Heart left ventricle (tissue), 16 donors: Measurements from ENCODE around the gene CYP4F3. TPM values are rescaled to one million over a fixed set of nuclear protein-coding genes. Genes with fewer than 3 reads are reported as not detected.

ENCODE experiments used
- ATAC-seq, 4 donors: fragments of 200-7000 bp; cut with Tn5 transposase; one replicate each; pipeline ENCODE4 v1.9.1; 2020 to 2022; ENCODE audit warnings: moderate library complexity in 4 of 4, mild to moderate bottlenecking in 3 of 4, moderate number of reproducible peaks in 1 of 4
- DNase-seq, 5 donors: peaks; one replicate each; pipeline ENCODE4 v3.0.0-alpha.2; 2020
- H3K27ac ChIP-seq, 12 donors: fragments of 200-600 bp; sonication (generic) in 4 of 12; one replicate each; pipeline versions ENCODE4 v1.5.0 to v1.8.0; 2016 to 2022; ENCODE audit warnings: mild to moderate bottlenecking in 2 of 12
- H3K27me3 ChIP-seq, 9 donors: fragments of 200-600 bp; sonication (generic) in 2 of 9; one replicate each; pipeline versions ENCODE4 v1.5.1 to v1.8.0; 2016 to 2022; ENCODE audit warnings: mild to moderate bottlenecking in 3 of 9
- H3K36me3 ChIP-seq, 9 donors: fragments of 200-600 bp; sonication (generic) in 2 of 9; one replicate each; pipeline versions ENCODE4 v1.5.0 to v1.8.0; 2018 to 2022; ENCODE audit warnings: mild to moderate bottlenecking in 2 of 9
- H3K4me1 ChIP-seq, 12 donors: fragments of 200-600 bp; sonication (generic) in 4 of 12; one replicate each; pipeline versions ENCODE4 v1.5.0 to v1.8.0; 2016 to 2022; ENCODE audit warnings: mild to moderate bottlenecking in 3 of 12
- H3K4me3 ChIP-seq, 12 donors: fragments of 200-600 bp; sonication (generic) in 4 of 12; one replicate each; pipeline versions ENCODE4 v1.5.0 to v1.8.0; 2017 to 2022; ENCODE audit warnings: mild to moderate bottlenecking in 9 of 12, moderate library complexity in 4 of 12
- H3K9me3 ChIP-seq, 12 donors: fragments of 200-600 bp; sonication (generic) in 4 of 12; one replicate each; pipeline versions ENCODE4 v1.5.0 to v1.8.0; 2016 to 2022; ENCODE audit warnings: mild to moderate bottlenecking in 1 of 12
- POLR2A ChIP-seq, 2 donors: fragments of 450-650 bp; IDR thresholded peaks; one replicate each; pipeline ENCODE4 v1.6.1; 2017; ENCODE audit warnings: antibody characterized with exemption in 2 of 2, mild to moderate bottlenecking in 2 of 2, moderate library complexity in 2 of 2
- whole genome bisulfite sequencing, 4 donors: extraction: QIAGEN DNeasy Blood & Tissue Kit in 2 of 4; methylation state at CpG; one replicate each; pipeline versions ENCODE4 v1.1.5 to v1.1.7; 2013 to 2018; 5-methylcytosine and 5-hydroxymethylcytosine counted together
- intact Hi-C, 10 donors: fragments of 100-400 bp; cut with DNase I; formaldehyde crosslinking; loops; one replicate each; pipeline versions ENCODE4 v1.11.1 to v1.14.2; 2022
- polyA plus RNA-seq, 2 donors: library from polyadenylated mRNA; stranded (reverse); fragments of 200-250 nt; gene quantifications; one replicate each; pipeline ENCODE4 v1.2.3, GENCODE V29; 2013
- total RNA-seq, 9 donors: library from RNA; depleted of rRNA in 2 of 9; stranded (reverse); fragments of >200 nt in 2 of 9; fragmentation: NEBNext Ultra II Directional in 3 of 9; extraction: Animal tissue kit (Norgen Biotek cat#: 25700) in 3 of 9; gene quantifications; one replicate each; pipeline versions ENCODE4 v1.1.0 to v1.2.4, GENCODE V29; 2016 to 2023
- TF ChIP-seq, protein P1 (sequence below), 12 donors: fragments of 200-600 bp; sonication (generic) in 4 of 12; IDR thresholded peaks; one replicate each; pipeline versions ENCODE4 v1.5.0 to v1.8.0; 2018 to 2022; ENCODE audit warnings: antibody characterized with exemption in 12 of 12, mild to moderate bottlenecking in 5 of 12
- donor health status: ischemic (EF 13 %, LVEDD 7.1; RV severe dilation, severe dysfunction).
- donor health status: healthy with polysubstance abuse.
- donor health status: DM: no; HTN: yes; CAD: no.
- donor health status: DM: no; HTN: no; CAD: no.
- donor health status: ischemic (EF 25% LVEDD 6.9; RV normal size, moderate dysfunction).
- donor health status: ischemic (EF 25% LVEDD 5.7; RV mildly dilated, moderate dysfunction).
- donor health status: healthy.
- donor health status: DM: yes; HTN: yes; CAD: no.
- donor health status: ischemic (EF 35%, LVEDD 5.7; RV mildly dilated, moderate dysfunction).
- donor health status: nonischemic (EF 11% LVEDD 7.7; RV severe dilation, severe dysfunction).
- donor health status: DM: yes; HTN: yes; CAD: no.
- donor health status: PGD.
- donor health status: ischemic (EF 29% LVEDD 5.4; RV normal size, mild dysfunction).
- donor health status: nonischemic (EF 23%, LVEDD 6.1; RV moderate dilation, normal function).

Gene CYP4F3
- total and polyA plus RNA-seq, 11 donors = 0.04 to 1.9 (median 0.29) TPM; not detected in 4

- no peaks in the 10 kb centered on the region for H3K36me3 ChIP-seq
- H3K27me3 ChIP-seq = peaks cover 0 to 7% (median 0%) of the 10 kb centered on the region in 9 donors
- no peak overlapping the region for H3K4me3 ChIP-seq
- peaks cover 0 to 2% (median 0%) of the 10 kb centered on the region in 12 donors for H3K4me1 ChIP-seq
- 28 to 54% (median 41%) methylated on average over 4 of the region's 4 CpGs for WGBS, 4 donors
- peaks cover 0 to 2% (median 0%) of the 10 kb centered on the region in 12 donors for H3K9me3 ChIP-seq
- H3K27ac ChIP-seq = no peak overlapping the region
- peak in 1 of 5 donors; percentile 33 for DNase-seq
- intact Hi-C loops = no loop called here
- no peak for ATAC-seq
- TF ChIP-seq POLR2A (IDR thresholded peaks at IDR 0.05) = no peak
- TF ChIP-seq, protein P1, sequence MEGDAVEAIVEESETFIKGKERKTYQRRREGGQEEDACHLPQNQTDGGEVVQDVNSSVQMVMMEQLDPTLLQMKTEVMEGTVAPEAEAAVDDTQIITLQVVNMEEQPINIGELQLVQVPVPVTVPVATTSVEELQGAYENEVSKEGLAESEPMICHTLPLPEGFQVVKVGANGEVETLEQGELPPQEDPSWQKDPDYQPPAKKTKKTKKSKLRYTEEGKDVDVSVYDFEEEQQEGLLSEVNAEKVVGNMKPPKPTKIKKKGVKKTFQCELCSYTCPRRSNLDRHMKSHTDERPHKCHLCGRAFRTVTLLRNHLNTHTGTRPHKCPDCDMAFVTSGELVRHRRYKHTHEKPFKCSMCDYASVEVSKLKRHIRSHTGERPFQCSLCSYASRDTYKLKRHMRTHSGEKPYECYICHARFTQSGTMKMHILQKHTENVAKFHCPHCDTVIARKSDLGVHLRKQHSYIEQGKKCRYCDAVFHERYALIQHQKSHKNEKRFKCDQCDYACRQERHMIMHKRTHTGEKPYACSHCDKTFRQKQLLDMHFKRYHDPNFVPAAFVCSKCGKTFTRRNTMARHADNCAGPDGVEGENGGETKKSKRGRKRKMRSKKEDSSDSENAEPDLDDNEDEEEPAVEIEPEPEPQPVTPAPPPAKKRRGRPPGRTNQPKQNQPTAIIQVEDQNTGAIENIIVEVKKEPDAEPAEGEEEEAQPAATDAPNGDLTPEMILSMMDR (IDR thresholded peaks at IDR 0.05) = no peak
Observed at GRCh38 chr19:15666883-15667282, 26.2 kb downstream of the CYP4F3 start.

DNA sequence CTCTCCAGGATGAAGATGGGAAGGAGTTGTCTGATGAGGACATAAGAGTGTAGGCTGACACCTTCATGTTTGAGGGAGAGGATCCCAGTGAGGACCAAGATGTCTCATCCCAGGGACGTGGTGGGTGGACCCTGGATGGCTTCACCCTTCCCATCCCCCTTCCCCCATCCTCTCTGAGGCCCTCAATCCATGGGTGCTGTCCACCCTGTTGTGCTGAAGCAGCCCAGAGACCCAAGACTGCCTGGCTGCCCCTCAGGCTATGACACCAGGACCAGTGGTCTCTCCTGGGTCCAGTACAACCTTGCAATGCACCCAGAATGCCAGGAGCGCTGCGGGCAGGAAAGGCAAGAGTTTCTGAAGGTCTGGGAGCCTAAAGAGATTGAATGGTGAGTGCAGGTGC lies 28.7 kb downstream of the CYP4F3 start:
- 54 to 74% (median 64%) methylated on average over 3 of the region's 3 CpGs for WGBS, 4 donors
- Histone ChIP-seq H3K27ac (no peak overlapping the region), H3K4me3 (no peak overlapping the region), H3K36me3 (no peaks in the 10 kb centered on the region), H3K9me3 (peaks cover 0 to 2% (median 0%) of the 10 kb centered on the region in 12 donors), H3K4me1 (peaks cover 0 to 18% (median 10%) of the 10 kb centered on the region in 12 donors), H3K27me3 (peaks cover 0 to 5% (median 0%) of the 10 kb centered on the region in 9 donors)
- DNase-seq (no peak), ATAC-seq (no peak)
- no peak for TF ChIP-seq POLR2A (IDR thresholded peaks at IDR 0.05)
- TF ChIP-seq, protein P1 (IDR thresholded peaks at IDR 0.05) = no peak
- intact Hi-C loops = no loop called here

DNA sequence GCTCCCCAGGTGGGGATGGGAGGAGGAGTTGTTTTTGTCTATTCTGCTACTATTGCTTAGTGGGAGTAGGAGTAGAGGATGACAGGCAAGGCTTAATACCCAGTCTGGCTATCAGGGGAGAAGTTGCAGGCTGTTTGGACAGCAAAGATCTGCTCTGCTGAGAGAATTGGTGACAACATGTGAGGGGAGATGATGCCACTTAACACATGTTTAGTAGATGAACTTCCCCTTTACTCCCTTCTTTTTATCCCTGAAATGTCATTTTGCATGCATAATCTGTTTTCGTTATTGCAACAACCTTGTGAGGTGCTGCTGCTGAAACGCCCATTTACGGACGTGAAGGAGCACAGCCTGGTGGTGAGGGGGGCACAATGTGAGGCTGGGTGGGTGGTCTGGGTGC lies 29.2 kb downstream of the CYP4F3 start:
- ATAC-seq (no peak), DNase-seq (no peak)
- Histone ChIP-seq H3K9me3 (peaks cover 0 to 2% (median 0%) of the 10 kb centered on the region in 12 donors), H3K27me3 (peaks cover 0 to 5% (median 0%) of the 10 kb centered on the region in 9 donors), H3K36me3 (no peaks in the 10 kb centered on the region), H3K27ac (no peak overlapping the region), H3K4me3 (no peak overlapping the region), H3K4me1 (peaks cover 0 to 20% (median 10%) of the 10 kb centered on the region in 12 donors)
- TF ChIP-seq POLR2A (IDR thresholded peaks at IDR 0.05) = no peak
- intact Hi-C loops = loop anchor here in 2 of 10 donors (5.0 to 10.0 kb wide), 2 partner anchors 105 to 107 kb away; no protein-coding TSS in a partner anchor
- WGBS, 4 donors = 73 to 82% (median 78%) methylated on average over 4 of the region's 4 CpGs

GRCh38 chr19:15671237-15671821 lies 30.6 kb downstream of the CYP4F3 start:
- Histone ChIP-seq H3K4me1 (peaks cover 0 to 20% (median 10%) of the 10 kb centered on the region in 12 donors), H3K9me3 (no peaks in the 10 kb centered on the region), H3K36me3 (no peaks in the 10 kb centered on the region), H3K27ac (peak overlapping the region in 1 of 12 donors; percentile 78), H3K27me3 (peaks cover 0 to 5% (median 0%) of the 10 kb centered on the region in 9 donors), H3K4me3 (no peak overlapping the region)
- intact Hi-C loops = loop anchor here in 2 of 10 donors (5.0 to 10.0 kb wide), 2 partner anchors 103 to 106 kb away; no protein-coding TSS in a partner anchor
- no peak for TF ChIP-seq POLR2A (IDR thresholded peaks at IDR 0.05)
- TF ChIP-seq, protein P1 (IDR thresholded peaks at IDR 0.05) = no peak
- WGBS, 4 donors = 61 to 80% (median 75%) methylated on average over 5 of the region's 5 CpGs
- DNase-seq (no peak), ATAC-seq (no peak)
